ENCODE data around the gene CCDC88C.

Gene CCDC88C

DNA sequence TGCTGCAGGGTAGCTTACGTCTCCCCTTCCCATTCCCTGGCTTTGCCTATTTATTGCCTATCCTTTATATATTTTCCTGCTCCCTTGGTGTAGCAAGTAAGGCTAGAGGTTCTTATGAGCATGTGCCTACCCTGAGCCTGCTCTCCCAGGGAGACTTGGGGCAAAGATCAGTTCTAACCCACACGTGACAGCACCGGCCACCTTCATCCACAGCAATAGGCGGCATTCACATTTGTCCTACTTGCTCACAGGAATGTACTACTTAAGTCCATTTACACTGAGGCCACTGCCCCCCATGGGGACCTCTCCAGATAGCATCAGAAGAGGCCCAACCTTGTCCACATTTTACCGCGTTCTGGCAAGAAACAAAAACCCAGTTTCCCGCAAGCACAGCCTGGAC lies 181.8 kb downstream of the CCDC88C start:
- TF ChIP-seq, protein P1, sequence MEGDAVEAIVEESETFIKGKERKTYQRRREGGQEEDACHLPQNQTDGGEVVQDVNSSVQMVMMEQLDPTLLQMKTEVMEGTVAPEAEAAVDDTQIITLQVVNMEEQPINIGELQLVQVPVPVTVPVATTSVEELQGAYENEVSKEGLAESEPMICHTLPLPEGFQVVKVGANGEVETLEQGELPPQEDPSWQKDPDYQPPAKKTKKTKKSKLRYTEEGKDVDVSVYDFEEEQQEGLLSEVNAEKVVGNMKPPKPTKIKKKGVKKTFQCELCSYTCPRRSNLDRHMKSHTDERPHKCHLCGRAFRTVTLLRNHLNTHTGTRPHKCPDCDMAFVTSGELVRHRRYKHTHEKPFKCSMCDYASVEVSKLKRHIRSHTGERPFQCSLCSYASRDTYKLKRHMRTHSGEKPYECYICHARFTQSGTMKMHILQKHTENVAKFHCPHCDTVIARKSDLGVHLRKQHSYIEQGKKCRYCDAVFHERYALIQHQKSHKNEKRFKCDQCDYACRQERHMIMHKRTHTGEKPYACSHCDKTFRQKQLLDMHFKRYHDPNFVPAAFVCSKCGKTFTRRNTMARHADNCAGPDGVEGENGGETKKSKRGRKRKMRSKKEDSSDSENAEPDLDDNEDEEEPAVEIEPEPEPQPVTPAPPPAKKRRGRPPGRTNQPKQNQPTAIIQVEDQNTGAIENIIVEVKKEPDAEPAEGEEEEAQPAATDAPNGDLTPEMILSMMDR (IDR thresholded peaks at IDR 0.05; ENCODE audit: low read depth, low read length): no peak
- H3K4me3 ChIP-seq (replicated peaks in 1 of 2; ENCODE audit: low read depth in 2 of 2, low read length in 2 of 2): no peak overlapping the region
- no peak for DNase-seq (ENCODE audit: low read depth in 2 of 2)

DNA sequence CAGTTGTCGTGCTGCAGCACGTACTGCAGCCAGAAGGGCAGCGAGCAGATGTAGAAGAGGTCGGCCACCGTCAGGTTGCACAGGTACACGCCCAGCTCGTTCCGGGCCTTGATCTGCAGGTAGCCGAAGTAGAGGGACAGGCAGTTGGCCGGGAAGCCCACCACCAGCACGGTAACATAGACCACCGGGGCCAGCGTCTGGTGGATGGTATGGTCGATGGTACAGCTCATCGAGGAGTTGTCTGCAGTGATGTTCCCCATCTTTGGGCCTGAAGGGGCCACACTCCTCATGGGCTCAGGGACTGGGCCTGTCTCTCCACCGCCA lies 182.9 kb downstream of the CCDC88C start:
- DNase-seq (ENCODE audit: low read depth in 2 of 2): no peak
- no peak overlapping the region for H3K4me3 ChIP-seq (replicated peaks in 1 of 2; ENCODE audit: low read depth in 2 of 2, low read length in 2 of 2)
- TF ChIP-seq, protein P1 (IDR thresholded peaks at IDR 0.05; ENCODE audit: low read depth, low read length): no peak

DNA sequence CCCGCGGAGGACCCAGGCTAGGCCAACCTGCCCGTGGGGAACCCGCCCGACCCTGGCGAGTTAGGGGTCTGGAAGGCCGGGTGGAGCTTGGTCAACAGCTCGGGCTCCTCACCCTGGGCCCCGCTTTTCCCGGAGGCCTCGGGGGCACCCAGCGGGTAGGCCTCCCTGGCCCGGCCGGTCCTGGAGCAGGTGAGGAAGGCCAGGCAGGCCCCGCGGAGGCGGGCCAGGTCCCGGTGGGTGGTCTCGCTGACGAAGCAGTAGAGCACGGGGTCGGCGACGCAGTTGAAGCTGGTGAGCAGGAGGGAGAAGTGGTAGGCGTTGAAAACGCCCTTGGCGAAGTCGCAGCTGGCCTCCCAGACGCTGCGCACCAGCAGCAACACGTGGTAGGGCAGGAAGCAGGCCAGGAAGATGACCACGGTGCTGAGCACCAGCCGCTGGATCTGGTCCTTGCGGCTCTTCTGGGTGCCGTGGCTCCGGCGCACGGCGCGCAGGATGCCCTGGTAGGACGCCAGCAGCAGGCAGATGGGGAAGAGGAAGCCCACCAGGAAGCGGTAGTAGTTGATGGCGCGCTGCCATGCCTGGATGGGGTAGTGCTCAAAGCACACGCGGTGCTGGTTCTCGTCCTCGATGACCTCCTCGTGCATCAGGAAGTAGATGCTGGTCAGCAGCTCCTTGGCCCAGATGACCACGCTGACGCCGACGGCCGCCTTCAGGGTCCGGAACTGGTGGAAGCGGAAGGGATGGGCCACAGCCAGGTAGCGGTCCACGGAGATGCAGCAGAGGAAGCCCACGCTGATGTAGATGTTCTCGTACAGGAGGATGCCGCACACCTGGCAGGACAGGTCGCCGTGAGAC lies 183.5 kb downstream of the CCDC88C start:
- no peak overlapping the region for H3K4me3 ChIP-seq (replicated peaks in 1 of 2; ENCODE audit: low read depth in 2 of 2, low read length in 2 of 2)
- DNase-seq (ENCODE audit: low read depth in 2 of 2): no peak
- TF ChIP-seq, protein P1 (IDR thresholded peaks at IDR 0.05; ENCODE audit: low read depth, low read length): no peak

DNA sequence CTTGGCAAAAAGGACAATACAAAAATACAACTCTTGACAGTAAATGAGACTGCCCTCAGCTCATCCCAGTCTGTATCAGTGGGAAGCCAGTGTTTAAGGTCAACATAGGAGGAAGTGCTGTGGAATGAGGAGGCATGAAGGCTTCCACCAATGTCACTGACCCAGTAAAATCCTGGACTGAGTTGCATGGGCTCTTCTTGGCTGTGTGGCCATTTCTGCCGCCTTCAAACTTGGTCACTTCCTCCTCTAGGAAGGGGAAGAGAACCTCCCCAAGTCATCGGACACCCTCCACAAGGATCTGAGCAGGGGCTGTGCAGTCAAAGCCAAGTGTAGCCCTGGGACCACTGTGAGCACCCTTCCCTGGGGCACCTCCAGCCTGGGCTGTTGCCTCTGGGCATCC lies 185.0 kb downstream of the CCDC88C start:
- no peak overlapping the region for H3K4me3 ChIP-seq (replicated peaks in 1 of 2; ENCODE audit: low read depth in 2 of 2, low read length in 2 of 2)
- TF ChIP-seq, protein P1 (IDR thresholded peaks at IDR 0.05; ENCODE audit: low read depth, low read length): no peak
- DNase-seq (ENCODE audit: low read depth in 2 of 2): no peak

DNA sequence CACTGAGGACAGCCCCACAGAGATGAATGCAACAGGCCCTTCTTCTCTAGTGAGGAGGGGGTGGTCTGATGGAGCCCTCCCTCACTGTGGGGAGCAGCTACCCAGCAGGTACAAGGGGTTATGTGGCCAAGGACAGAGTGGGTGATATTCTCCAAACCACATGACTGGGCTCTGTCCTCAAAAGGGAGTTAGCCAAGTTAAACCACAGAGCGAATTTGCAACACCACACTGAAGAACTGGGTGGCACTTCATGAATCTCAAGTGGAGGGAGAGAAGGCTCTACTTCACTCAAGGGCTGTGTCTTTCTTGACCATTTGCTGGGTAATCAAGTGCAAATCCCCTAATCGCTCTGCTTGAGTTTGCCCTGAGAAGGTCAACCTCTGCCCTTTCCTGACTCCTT lies 185.6 kb downstream of the CCDC88C start:
- DNase-seq (ENCODE audit: low read depth in 2 of 2): no peak
- TF ChIP-seq, protein P1 (IDR thresholded peaks at IDR 0.05; ENCODE audit: low read depth, low read length): no peak
- no peak overlapping the region for H3K4me3 ChIP-seq (replicated peaks in 1 of 2; ENCODE audit: low read depth in 2 of 2, low read length in 2 of 2)

DNA sequence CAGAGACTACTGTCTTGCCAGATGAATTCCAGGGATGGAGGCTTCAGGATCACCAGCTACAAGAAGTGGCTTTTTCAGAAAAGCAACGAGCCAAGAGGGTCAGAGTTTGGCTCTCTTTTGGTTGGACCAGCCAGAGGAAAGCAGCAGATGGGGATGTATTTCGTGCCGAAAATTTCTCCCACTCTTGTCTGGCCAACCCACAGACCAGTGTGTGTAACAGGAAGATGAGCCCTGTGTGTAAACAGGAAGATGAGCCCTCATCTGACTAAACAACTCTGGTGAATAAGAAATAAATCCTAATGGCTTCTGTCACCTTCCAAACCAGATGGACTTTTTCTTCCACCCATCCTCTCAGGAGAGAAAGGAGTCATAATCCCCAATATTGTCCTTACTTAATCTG lies 186.2 kb downstream of the CCDC88C start:
- TF ChIP-seq, protein P1 (IDR thresholded peaks at IDR 0.05; ENCODE audit: low read depth, low read length): no peak
- H3K4me3 ChIP-seq (replicated peaks in 1 of 2; ENCODE audit: low read depth in 2 of 2, low read length in 2 of 2): no peak overlapping the region

More for the DNA sequence above, 186.2 kb downstream of the CCDC88C start:
- peak in 1 of 2 donors; percentile 22 for DNase-seq (ENCODE audit: low read depth in 2 of 2)

Data from cardiac fibroblast (primary cell).